Astrocyte (in vitro differentiated cells and primary cell): ENCODE data around the gene LMOD1.

Source experiments
- EZH2 ChIP-seq: IDR thresholded peaks from 2 replicates; pipeline ENCODE4 v1.6.1; 2012; ENCODE audit warnings: mild to moderate bottlenecking, low read length, inconsistent platforms; ENCODE audit not compliant: insufficient read depth
- TF ChIP-seq, protein P1 (sequence below): IDR thresholded peaks from 2 replicates; pipeline ENCODE4 v1.5.1; 2011; ENCODE audit warnings: low read depth, mild to moderate bottlenecking, inconsistent platforms, low read length, moderate library complexity; ENCODE audit not compliant: insufficient read depth

DNA sequence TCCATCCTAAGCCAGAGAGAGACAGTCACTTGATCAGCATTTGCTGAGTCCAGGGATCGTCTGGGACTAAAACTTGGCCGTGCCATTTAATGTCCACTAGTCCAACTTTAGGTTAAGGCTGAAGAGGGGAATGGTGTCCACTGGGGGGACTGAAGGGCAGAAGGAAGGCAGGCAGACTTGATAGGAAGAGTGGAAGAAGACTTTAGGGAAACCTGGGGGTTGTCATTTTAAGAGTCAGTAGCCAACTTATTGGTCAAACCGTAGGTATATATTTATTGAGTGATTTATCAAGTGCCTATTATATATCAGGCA is 1.3 kb upstream of the LMOD1 start:
- TF ChIP-seq, protein P1, sequence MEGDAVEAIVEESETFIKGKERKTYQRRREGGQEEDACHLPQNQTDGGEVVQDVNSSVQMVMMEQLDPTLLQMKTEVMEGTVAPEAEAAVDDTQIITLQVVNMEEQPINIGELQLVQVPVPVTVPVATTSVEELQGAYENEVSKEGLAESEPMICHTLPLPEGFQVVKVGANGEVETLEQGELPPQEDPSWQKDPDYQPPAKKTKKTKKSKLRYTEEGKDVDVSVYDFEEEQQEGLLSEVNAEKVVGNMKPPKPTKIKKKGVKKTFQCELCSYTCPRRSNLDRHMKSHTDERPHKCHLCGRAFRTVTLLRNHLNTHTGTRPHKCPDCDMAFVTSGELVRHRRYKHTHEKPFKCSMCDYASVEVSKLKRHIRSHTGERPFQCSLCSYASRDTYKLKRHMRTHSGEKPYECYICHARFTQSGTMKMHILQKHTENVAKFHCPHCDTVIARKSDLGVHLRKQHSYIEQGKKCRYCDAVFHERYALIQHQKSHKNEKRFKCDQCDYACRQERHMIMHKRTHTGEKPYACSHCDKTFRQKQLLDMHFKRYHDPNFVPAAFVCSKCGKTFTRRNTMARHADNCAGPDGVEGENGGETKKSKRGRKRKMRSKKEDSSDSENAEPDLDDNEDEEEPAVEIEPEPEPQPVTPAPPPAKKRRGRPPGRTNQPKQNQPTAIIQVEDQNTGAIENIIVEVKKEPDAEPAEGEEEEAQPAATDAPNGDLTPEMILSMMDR = no peak
- TF ChIP-seq EZH2 = no peak
